RKO (cell line): Measurements from ENCODE around the gene PCSK6.

Experiments used
- DNase-seq: peaks from one replicate; pipeline ENCODE4 v3.0.0-alpha.2; 2016; ENCODE audit warnings: low spot score

Gene PCSK6

GRCh38 chr15:101398247-101398646, 91.3 kb downstream of the PCSK6 start:
- DNase-seq = no peak

- DNase-seq = no peak
Measured at GRCh38 chr15:101397521-101398003, 91.9 kb downstream of the PCSK6 start.

- DNase-seq = no peak
Measured at GRCh38 chr15:101396484-101397261, 92.8 kb downstream of the PCSK6 start.

- DNase-seq = no peak
Measured at GRCh38 chr15:101394654-101395053, 94.9 kb downstream of the PCSK6 start.

GRCh38 chr15:101394056-101394630, 95.4 kb downstream of the PCSK6 start:
- DNase-seq = no peak

- DNase-seq = no peak
Measured at GRCh38 chr15:101393172-101393571, 96.3 kb downstream of the PCSK6 start.

GRCh38 chr15:101391981-101392640, 97.4 kb downstream of the PCSK6 start:
- DNase-seq = no peak

GRCh38 chr15:101391431-101391830, 98.1 kb downstream of the PCSK6 start:
- no peak for DNase-seq

GRCh38 chr15:101390462-101390861, 99.0 kb downstream of the PCSK6 start:
- DNase-seq = no peak

- no peak for DNase-seq
Measured at GRCh38 chr15:101390060-101390459, 99.4 kb downstream of the PCSK6 start.

- no peak for DNase-seq
Measured at GRCh38 chr15:101389362-101389761, 100.1 kb downstream of the PCSK6 start.

- no peak for DNase-seq
Measured at GRCh38 chr15:101388046-101388445, 101.5 kb downstream of the PCSK6 start.

- no peak for DNase-seq
Measured at GRCh38 chr15:101387574-101387973, 101.9 kb downstream of the PCSK6 start.

GRCh38 chr15:101386967-101387366, 102.5 kb downstream of the PCSK6 start:
- DNase-seq = no peak

GRCh38 chr15:101386006-101386405, 103.5 kb downstream of the PCSK6 start:
- no peak for DNase-seq

GRCh38 chr15:101384276-101384675, 105.2 kb downstream of the PCSK6 start:
- DNase-seq = no peak

- DNase-seq = no peak
Measured at GRCh38 chr15:101382544-101382943, 107.0 kb downstream of the PCSK6 start.

- DNase-seq = no peak
Measured at GRCh38 chr15:101381671-101382212, 107.8 kb downstream of the PCSK6 start.

GRCh38 chr15:101380146-101380545, 109.4 kb downstream of the PCSK6 start:
- DNase-seq = no peak

GRCh38 chr15:101379647-101380046, 109.9 kb downstream of the PCSK6 start:
- no peak for DNase-seq

- no peak for DNase-seq
Measured at GRCh38 chr15:101378879-101379278, 110.6 kb downstream of the PCSK6 start.

GRCh38 chr15:101378171-101378755, 111.2 kb downstream of the PCSK6 start:
- DNase-seq = no peak
